ENCODE data around the gene PTPRK.

DNA sequence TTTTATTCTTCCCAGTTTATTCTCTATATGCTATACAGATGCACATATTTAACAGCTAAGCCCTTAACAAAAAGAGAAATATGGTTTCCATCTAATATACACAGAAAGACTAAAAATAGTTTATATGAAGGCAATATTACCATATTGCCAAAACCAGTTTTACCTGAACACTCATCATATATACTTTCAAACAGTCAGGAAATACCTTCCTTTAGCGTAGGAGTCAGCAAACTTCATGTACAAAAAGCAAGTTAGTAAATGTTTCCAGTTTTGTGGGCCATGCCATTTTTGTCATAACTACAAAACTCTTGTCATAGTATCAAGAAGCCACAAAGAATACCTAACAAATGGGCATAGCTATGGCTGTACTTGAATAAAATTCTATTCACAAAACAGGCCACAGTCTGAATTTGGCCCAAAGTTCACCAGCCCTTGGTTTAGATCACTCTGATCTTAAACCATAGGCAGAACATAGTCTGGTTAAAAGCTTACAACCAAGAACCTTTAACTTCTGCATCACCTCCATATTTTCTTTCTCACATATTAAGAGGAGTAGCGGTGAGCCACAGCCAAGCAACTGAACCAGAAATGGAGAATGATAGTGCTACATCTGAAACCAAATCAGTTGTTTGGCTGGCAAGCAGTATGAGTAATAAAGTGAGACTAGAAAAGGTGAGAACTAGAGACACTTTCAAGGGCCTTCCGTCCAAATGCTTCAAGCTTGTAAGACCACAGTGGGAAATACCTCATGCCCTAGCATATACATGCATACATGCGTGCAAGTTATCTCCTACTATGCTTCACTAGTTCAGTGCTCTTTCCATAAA, 116.6 kb downstream of the PTPRK start:
- TF ChIP-seq, protein P1, sequence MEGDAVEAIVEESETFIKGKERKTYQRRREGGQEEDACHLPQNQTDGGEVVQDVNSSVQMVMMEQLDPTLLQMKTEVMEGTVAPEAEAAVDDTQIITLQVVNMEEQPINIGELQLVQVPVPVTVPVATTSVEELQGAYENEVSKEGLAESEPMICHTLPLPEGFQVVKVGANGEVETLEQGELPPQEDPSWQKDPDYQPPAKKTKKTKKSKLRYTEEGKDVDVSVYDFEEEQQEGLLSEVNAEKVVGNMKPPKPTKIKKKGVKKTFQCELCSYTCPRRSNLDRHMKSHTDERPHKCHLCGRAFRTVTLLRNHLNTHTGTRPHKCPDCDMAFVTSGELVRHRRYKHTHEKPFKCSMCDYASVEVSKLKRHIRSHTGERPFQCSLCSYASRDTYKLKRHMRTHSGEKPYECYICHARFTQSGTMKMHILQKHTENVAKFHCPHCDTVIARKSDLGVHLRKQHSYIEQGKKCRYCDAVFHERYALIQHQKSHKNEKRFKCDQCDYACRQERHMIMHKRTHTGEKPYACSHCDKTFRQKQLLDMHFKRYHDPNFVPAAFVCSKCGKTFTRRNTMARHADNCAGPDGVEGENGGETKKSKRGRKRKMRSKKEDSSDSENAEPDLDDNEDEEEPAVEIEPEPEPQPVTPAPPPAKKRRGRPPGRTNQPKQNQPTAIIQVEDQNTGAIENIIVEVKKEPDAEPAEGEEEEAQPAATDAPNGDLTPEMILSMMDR (IDR thresholded peaks at IDR 0.05): no peak
- no peak for TF ChIP-seq POLR2A (IDR thresholded peaks at IDR 0.05)

All from thyroid gland (tissue), 4 donors.